ENCODE results near the gene SLC22A7.

DNA sequence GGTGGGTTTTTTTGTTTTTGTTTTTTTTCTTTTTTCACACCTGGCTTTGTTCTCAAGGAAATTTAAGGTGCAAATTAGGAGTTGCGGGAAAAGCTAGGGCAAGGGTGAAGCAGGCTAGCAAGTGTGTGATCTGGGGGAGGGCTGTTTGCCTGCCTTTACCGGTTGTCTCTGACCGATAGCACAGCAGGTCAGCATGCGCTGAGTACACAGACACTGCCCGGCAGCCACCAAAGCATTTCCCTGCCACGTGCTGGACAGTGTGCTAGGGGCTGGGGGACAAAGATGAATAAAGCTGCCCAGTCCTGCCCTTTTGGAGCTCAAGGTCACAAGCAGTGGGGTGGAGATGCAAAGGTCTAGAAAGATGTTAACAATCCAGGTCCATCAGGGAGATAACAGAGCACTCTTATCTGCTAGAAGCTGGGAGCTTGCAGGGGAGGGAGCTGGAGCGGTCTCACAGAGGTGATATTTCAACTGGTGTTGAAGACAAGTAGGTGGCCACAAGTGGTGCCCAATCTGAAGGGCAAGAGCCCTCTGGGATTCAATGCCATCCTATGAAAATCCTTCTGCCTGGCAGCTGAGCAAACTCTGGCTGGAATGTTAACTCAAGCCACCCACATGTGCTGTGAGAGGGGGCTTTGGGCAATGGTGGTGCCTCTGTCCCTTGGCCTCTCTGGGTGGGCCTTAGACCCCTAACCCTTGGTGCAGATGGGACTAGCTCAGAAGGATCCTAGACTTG lies 30.3 kb upstream of the SLC22A7 start:
- TF ChIP-seq, protein P1, sequence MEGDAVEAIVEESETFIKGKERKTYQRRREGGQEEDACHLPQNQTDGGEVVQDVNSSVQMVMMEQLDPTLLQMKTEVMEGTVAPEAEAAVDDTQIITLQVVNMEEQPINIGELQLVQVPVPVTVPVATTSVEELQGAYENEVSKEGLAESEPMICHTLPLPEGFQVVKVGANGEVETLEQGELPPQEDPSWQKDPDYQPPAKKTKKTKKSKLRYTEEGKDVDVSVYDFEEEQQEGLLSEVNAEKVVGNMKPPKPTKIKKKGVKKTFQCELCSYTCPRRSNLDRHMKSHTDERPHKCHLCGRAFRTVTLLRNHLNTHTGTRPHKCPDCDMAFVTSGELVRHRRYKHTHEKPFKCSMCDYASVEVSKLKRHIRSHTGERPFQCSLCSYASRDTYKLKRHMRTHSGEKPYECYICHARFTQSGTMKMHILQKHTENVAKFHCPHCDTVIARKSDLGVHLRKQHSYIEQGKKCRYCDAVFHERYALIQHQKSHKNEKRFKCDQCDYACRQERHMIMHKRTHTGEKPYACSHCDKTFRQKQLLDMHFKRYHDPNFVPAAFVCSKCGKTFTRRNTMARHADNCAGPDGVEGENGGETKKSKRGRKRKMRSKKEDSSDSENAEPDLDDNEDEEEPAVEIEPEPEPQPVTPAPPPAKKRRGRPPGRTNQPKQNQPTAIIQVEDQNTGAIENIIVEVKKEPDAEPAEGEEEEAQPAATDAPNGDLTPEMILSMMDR (IDR thresholded peaks at IDR 0.05; ENCODE audit: low read length): no peak
- no peak for TF ChIP-seq EZH2 (optimal IDR thresholded peaks at IDR 0.05; ENCODE audit: low read depth, low read length)
- TF ChIP-seq EZH2phosphoT487 (IDR thresholded peaks at IDR 0.05; ENCODE audit: low read length): no peak
